Prostate gland (tissue), 2 donors: ENCODE measurements around the gene MNDA. TPM values are rescaled to one million over a fixed set of nuclear protein-coding genes. Genes with fewer than 3 reads are reported as not detected.

Source experiments
- DNase-seq: peaks from one replicate; pipeline ENCODE4 v3.0.0-alpha.2; 2019; ENCODE audit warnings: low spot score
- H3K27ac ChIP-seq, 2 donors: fragments of 200-600 bp; sonication (generic); 2 replicates each; pipeline ENCODE4 v1.5.1; 2017 to 2019
- H3K27me3 ChIP-seq: fragments of 200-600 bp; sonication (generic); replicated peaks from 2 replicates; pipeline ENCODE4 v1.5.1; 2019; ENCODE audit not compliant: insufficient read depth
- H3K36me3 ChIP-seq, 2 donors: fragments of 200-600 bp; sonication (generic); 1 replicate in 1 of 2; 2 replicates in 1 of 2; pipeline versions ENCODE4 v1.5.1 to v1.8.1; 2017 to 2019
- H3K4me1 ChIP-seq: fragments of 200-600 bp; sonication (generic); replicated peaks from 2 replicates; pipeline ENCODE4 v1.5.1; 2019
- H3K4me3 ChIP-seq, 2 donors: fragments of 200-600 bp; sonication (generic); 2 replicates each; pipeline ENCODE4 v1.5.1; 2017 to 2019
- H3K9me3 ChIP-seq: fragments of 200-600 bp; sonication (generic); 2 replicates; pipeline ENCODE4 v1.5.1; 2017
- POLR2A ChIP-seq: fragments of 450-650 bp; IDR thresholded peaks from one replicate; pipeline ENCODE4 v1.6.1; 2016; ENCODE audit warnings: antibody characterized with exemption, mild to moderate bottlenecking
- POLR2AphosphoS5 ChIP-seq: sonication (generic); formaldehyde crosslinking; IDR thresholded peaks from one replicate; pipeline ENCODE4 v1.6.1; 2017; ENCODE audit warnings: antibody characterized with exemption
- WGBS: methylation state at CpG from one replicate; pipeline ENCODE4 v1.1.5; 2018; 5-methylcytosine and 5-hydroxymethylcytosine counted together
- intact Hi-C: fragments of 100-400 bp; cut with DNase I; formaldehyde crosslinking; loops from one replicate; pipeline ENCODE4 v1.14.2; 2022
- total RNA-seq, 2 donors: library from RNA; depleted of rRNA; stranded (reverse); fragments of >200 nt; gene quantifications; one replicate each; pipeline ENCODE4 v1.1.0, GENCODE V29; 2016
- TF ChIP-seq, protein P1 (sequence below), 4 experiments: fragments of 200-600 bp in 2 of 4; fragments of 450-650 bp in 2 of 4; sonication (generic) in 2 of 4; IDR thresholded peaks; 1 replicate in 3 of 4; 2 replicates in 1 of 4; pipeline ENCODE4 v1.5.1; 2016 to 2019; ENCODE audit warnings: antibody characterized with exemption in 4 of 4, mild to moderate bottlenecking in 2 of 4, moderate library complexity in 2 of 4

MNDA gene
- total RNA-seq, 2 donors from 2014 or later = 0.36 to 11.4 TPM

DNA sequence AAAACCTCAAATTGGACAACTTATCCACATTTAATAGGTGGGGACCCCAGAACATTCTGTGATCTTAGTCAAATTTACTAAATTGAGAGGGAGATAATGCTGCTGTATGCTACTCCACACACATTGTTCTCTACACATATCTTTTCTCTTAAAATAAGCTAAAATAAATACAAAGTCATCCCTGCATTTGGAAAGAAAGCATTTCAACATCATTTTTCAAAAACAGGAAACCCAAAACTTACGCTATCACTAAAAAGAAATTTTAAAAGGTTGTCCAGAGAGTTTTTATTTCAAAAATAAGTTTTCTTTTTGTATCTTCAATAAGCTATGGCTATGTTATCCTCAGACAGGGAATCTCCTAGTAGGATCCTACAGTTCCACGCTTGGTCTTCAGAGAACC lies 30.6 kb upstream of the MNDA start:
- DNase-seq = no peak
- H3K27ac ChIP-seq = no peak overlapping the region
- no peak for TF ChIP-seq POLR2AphosphoS5
- no peaks in the 10 kb centered on the region for H3K27me3 ChIP-seq
- H3K9me3 ChIP-seq = no peaks in the 10 kb centered on the region
- WGBS = 90% methylated on average over 2 of the region's 2 CpGs
- intact Hi-C loops = no loop called here
- H3K4me1 ChIP-seq = no peaks in the 10 kb centered on the region
- H3K36me3 ChIP-seq = no peaks in the 10 kb centered on the region
- no peak overlapping the region for H3K4me3 ChIP-seq

DNA sequence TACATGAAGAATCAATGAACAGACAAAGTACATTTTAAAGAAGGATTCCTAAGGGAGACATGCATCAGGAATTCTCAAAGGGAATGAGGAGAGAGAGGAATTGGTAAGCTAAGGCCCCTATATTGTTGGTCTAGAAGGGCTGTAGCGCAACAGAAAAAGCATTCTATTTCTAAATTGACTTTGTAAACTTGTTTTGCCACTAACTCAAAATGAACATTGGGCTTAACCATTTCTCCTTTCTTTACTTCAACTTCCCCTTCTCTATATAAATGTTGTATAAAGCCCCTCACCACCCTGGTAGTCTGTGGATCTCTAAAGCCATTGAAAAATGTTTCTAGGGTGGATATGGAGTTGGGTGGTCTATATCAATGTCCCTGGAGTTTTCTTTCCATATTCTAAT lies 29.8 kb upstream of the MNDA start:
- Histone ChIP-seq H3K9me3 (no peaks in the 10 kb centered on the region), H3K4me3 (no peak overlapping the region), H3K27ac (no peak overlapping the region), H3K27me3 (no peaks in the 10 kb centered on the region), H3K36me3 (no peaks in the 10 kb centered on the region), H3K4me1 (no peaks in the 10 kb centered on the region)
- TF ChIP-seq POLR2AphosphoS5 (no peak), POLR2A (no peak)
- TF ChIP-seq, protein P1, sequence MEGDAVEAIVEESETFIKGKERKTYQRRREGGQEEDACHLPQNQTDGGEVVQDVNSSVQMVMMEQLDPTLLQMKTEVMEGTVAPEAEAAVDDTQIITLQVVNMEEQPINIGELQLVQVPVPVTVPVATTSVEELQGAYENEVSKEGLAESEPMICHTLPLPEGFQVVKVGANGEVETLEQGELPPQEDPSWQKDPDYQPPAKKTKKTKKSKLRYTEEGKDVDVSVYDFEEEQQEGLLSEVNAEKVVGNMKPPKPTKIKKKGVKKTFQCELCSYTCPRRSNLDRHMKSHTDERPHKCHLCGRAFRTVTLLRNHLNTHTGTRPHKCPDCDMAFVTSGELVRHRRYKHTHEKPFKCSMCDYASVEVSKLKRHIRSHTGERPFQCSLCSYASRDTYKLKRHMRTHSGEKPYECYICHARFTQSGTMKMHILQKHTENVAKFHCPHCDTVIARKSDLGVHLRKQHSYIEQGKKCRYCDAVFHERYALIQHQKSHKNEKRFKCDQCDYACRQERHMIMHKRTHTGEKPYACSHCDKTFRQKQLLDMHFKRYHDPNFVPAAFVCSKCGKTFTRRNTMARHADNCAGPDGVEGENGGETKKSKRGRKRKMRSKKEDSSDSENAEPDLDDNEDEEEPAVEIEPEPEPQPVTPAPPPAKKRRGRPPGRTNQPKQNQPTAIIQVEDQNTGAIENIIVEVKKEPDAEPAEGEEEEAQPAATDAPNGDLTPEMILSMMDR (IDR thresholded peaks at IDR 0.05) = no peak
- DNase-seq = no peak
- 92% methylated on average over 1 of the region's 1 CpG for WGBS
- intact Hi-C loops = no loop called here

- no peak overlapping the region for H3K4me3 ChIP-seq
Observed at GRCh38 chr1:158803678-158804077, 27.5 kb upstream of the MNDA start.

GRCh38 chr1:158806916-158807536 lies 24.1 kb upstream of the MNDA start:
- no peaks in the 10 kb centered on the region for H3K4me1 ChIP-seq
- DNase-seq = no peak
- intact Hi-C loops = no loop called here
- H3K4me3 ChIP-seq = no peak overlapping the region
- H3K27ac ChIP-seq = no peak overlapping the region
- no peaks in the 10 kb centered on the region for H3K9me3 ChIP-seq
- no peaks in the 10 kb centered on the region for H3K27me3 ChIP-seq
- H3K36me3 ChIP-seq = no peaks in the 10 kb centered on the region
- WGBS = 70% methylated on average over 6 of the region's 6 CpGs
- no peak for TF ChIP-seq POLR2A
- TF ChIP-seq POLR2AphosphoS5 = no peak
- TF ChIP-seq, protein P1 (IDR thresholded peaks at IDR 0.05) = no peak

More at GRCh38 chr1:158803678-158804077, 27.5 kb upstream of the MNDA start:
- WGBS = 79% methylated on average over 1 of the region's 1 CpG
- DNase-seq = no peak
- Histone ChIP-seq H3K27ac (no peak overlapping the region), H3K4me1 (no peaks in the 10 kb centered on the region), H3K36me3 (no peaks in the 10 kb centered on the region), H3K9me3 (no peaks in the 10 kb centered on the region), H3K27me3 (no peaks in the 10 kb centered on the region)
- intact Hi-C loops = no loop called here
- TF ChIP-seq POLR2A (no peak), POLR2AphosphoS5 (no peak)
- TF ChIP-seq, protein P1 (IDR thresholded peaks at IDR 0.05) = no peak

- H3K36me3 ChIP-seq = no peaks in the 10 kb centered on the region
- TF ChIP-seq POLR2AphosphoS5 (no peak), POLR2A (no peak)
- TF ChIP-seq, protein P1 (IDR thresholded peaks at IDR 0.05) = no peak
- WGBS = 87% methylated on average over 3 of the region's 3 CpGs
Observed at GRCh38 chr1:158809256-158809655, 21.9 kb upstream of the MNDA start.

More at GRCh38 chr1:158809256-158809655, 21.9 kb upstream of the MNDA start:
- intact Hi-C loops = no loop called here
- H3K4me1 ChIP-seq = no peaks in the 10 kb centered on the region
- H3K27ac ChIP-seq = no peak overlapping the region
- H3K27me3 ChIP-seq = no peaks in the 10 kb centered on the region
- no peak overlapping the region for H3K4me3 ChIP-seq
- no peak for DNase-seq
- no peaks in the 10 kb centered on the region for H3K9me3 ChIP-seq
